DND-41 (cell line): ENCODE data around the gene SLC25A22.

ENCODE experiments used
- CTCF ChIP-seq: IDR thresholded peaks from 2 replicates; pipeline ENCODE4 v1.5.1; 2012; ENCODE audit warnings: borderline replicate concordance, low read length, moderate library complexity, mild to moderate bottlenecking; ENCODE audit not compliant: poor library complexity, severe bottlenecking; ENCODE audit errors: extremely low read depth
- EZH2 ChIP-seq: IDR thresholded peaks from 3 replicates; pipeline ENCODE4 v1.6.1; 2012; ENCODE audit warnings: borderline replicate concordance, low read depth, mild to moderate bottlenecking, moderate library complexity, low read length, inconsistent platforms; ENCODE audit not compliant: severe bottlenecking

GRCh38 chr11:774873-775592 is 23.0 kb downstream of the SLC25A22 start:
- TF ChIP-seq CTCF (no peak), EZH2 (no peak)
